Measurements from ENCODE around the gene DDX1.

The DDX1 gene

DNA sequence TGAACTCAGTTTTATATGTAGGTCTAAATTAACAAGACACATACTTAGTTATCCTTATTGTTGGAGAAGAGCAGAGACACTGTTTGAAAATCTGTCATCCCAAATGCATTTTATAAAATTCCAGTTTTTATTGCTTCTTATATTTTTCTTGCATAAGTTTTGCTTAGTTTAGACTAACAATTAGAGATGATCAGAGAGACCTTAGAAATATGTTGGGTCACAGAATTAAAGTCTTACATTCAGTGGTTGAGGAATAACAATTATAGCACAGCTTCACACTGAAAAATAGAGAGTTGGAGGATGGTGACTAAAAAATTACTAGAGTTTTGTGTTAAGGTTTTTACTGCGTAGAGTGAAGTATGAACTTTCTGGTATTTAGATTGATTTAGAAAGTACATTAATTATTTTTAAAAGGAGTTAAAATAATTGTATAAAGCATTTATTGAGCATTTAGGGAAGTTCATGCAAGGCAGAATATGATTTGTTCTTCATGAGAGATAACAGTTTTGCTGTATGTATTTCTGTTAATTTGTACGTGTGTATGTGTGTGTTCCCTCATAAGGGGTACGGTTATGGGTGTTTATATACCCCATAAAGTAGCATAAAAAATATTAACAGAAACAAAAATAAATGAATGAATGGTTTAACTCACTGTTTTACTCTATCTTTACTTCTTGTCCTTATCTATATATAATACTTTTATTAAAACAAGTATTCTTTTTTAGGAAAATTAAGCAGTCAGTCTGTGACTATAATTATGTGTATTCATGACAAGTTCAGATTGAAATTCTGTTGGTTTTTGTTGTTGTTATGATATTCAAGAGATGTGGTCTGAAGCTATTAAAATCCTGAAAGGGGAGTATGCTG, 31.2 kb downstream of the DDX1 start:
- H3K27ac Mint-ChIP-seq = no peak overlapping the region
- no peaks in the 10 kb centered on the region for H3K27me3 Mint-ChIP-seq
- no peaks in the 10 kb centered on the region for H3K4me1 Mint-ChIP-seq (ENCODE audit: low read depth)
- H3K4me3 Mint-ChIP-seq = no peak overlapping the region
- H3K9me3 Mint-ChIP-seq (ENCODE audit: low read depth) = no peaks in the 10 kb centered on the region
- H3K36me3 Mint-ChIP-seq = peaks cover 23% of the 10 kb centered on the region

DNA sequence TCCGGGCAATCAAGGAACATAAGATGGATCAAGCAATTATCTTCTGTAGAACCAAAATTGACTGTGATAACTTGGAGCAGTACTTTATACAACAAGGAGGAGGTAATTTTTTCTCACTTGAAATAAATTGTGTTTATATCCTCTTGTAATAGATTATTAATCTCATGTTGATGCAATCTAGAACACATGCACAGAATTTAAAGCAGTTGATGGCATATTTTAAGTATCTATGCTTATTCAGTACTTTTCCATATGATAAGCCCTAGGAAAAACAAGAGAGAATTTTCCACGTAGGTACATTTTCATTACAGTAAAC, 31.8 kb downstream of the DDX1 start:
- H3K4me1 Mint-ChIP-seq (ENCODE audit: low read depth) = no peaks in the 10 kb centered on the region
- peaks cover 23% of the 10 kb centered on the region for H3K36me3 Mint-ChIP-seq
- H3K9me3 Mint-ChIP-seq (ENCODE audit: low read depth) = no peaks in the 10 kb centered on the region
- no peaks in the 10 kb centered on the region for H3K27me3 Mint-ChIP-seq
- H3K4me3 Mint-ChIP-seq = no peak overlapping the region
- H3K27ac Mint-ChIP-seq = no peak overlapping the region

DNA sequence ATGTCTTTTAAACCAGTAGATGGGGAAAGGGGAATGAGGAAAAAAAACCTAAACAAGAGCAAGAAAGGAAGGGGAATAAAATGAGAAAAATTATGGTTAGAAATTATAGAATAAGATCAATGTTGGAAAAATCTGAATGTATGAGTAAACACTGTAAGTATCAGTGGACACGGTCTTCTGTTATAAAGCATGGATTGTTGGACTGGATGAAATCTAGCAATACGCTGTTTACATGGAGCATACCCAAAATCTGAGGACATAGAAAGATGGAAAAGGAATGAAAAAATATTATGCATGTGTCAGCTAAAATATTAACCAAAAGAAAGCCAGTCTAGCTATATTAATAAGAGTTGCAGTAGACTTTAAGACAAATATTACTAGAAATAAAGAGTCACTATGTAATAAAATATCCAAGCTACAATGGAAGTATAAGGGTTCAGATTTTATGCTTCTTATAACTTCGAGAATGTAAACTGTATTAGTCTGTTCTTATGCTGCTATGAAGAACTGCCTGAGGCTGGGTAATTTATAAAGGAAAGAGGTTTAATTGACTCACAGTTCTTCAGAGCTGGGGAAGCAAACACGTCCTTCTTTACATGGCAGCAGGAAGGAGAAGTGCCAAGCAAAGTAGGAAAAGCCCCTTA, 32.4 kb downstream of the DDX1 start:
- H3K4me1 Mint-ChIP-seq (ENCODE audit: low read depth) = no peaks in the 10 kb centered on the region
- H3K27me3 Mint-ChIP-seq = no peaks in the 10 kb centered on the region
- no peak overlapping the region for H3K4me3 Mint-ChIP-seq
- no peaks in the 10 kb centered on the region for H3K9me3 Mint-ChIP-seq (ENCODE audit: low read depth)
- H3K36me3 Mint-ChIP-seq = peaks cover 23% of the 10 kb centered on the region
- no peak overlapping the region for H3K27ac Mint-ChIP-seq

DNA sequence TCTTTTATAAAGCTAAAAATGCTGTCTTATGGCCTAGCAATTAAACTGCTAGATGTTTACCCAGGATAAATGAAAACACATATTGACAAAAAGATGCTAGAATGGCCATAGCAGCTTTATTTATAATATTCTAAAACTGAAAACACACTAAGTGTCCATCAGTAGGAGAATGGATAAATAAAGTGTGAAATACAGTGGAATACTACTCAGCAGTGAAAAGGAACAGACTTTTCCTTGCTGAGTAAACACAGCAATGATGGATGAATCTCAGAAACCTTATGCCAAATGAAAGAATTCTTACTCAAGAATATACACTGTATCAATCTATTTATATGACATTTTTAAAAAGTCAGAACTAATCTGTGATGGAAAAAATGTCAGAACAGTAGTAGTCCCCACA, 33.2 kb downstream of the DDX1 start:
- Mint-ChIP-seq H3K4me3 (no peak overlapping the region), H3K9me3 (ENCODE audit: low read depth) (no peaks in the 10 kb centered on the region), H3K27me3 (no peaks in the 10 kb centered on the region), H3K36me3 (peaks cover 21% of the 10 kb centered on the region), H3K4me1 (ENCODE audit: low read depth) (no peaks in the 10 kb centered on the region), H3K27ac (no peak overlapping the region)

DNA sequence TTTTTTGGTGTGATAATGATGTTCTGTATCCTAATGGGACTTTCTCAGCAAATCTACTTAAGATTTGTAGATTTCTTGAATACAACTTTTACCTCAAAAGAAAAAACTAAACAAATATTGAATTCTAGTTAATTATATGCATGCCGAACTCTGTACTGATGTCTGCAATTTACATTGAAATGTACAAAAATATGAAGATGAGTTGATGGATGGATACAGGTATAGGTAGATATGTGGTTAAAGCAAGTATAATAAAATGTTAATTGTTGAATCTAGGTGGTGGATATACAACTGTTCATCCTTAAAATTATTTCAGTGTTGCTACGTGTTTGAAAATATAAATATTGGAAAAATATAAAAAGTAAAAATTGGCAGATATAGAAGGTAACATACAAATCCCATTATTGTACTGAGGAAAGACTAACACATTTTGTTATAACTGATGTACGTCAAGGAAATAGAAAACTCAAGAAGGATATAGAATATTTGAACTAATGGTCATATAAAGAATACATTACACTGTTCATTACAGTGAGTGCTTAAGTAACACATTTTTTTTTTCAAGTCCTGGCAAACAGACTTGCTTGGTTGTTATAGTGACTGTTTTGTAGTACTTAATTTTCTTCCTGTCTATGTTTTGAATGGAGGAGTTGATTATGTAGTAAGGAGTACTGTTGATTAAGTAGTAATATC, 33.8 kb downstream of the DDX1 start:
- Mint-ChIP-seq H3K27ac (no peak overlapping the region), H3K36me3 (peaks cover 23% of the 10 kb centered on the region), H3K27me3 (no peaks in the 10 kb centered on the region)

DNA sequence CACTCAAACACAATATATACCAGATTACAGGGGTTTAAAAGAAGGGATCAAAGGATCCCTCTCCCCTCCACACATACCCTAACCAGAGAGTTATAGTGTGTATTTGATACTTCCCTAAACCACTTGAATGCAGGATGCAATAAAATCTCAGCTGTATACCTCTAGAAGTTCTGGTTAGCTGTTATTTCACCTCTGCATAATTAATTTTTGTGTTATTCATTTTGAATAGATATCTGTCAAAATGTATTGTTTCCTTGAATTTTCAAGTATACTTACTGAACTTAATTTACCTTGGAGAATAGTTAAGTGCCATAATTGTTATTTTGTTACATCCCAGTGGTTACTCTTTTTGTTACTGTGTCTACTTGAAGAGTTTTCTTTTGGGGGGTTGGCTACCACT, 34.5 kb downstream of the DDX1 start:
- peaks cover 23% of the 10 kb centered on the region for H3K36me3 Mint-ChIP-seq
- no peaks in the 10 kb centered on the region for H3K9me3 Mint-ChIP-seq (ENCODE audit: low read depth)
- H3K27me3 Mint-ChIP-seq = no peaks in the 10 kb centered on the region
- no peaks in the 10 kb centered on the region for H3K4me1 Mint-ChIP-seq (ENCODE audit: low read depth)
- H3K27ac Mint-ChIP-seq = no peak overlapping the region
- no peak overlapping the region for H3K4me3 Mint-ChIP-seq

More for the DNA sequence above, 33.8 kb downstream of the DDX1 start:
- no peaks in the 10 kb centered on the region for H3K4me1 Mint-ChIP-seq (ENCODE audit: low read depth)
- H3K4me3 Mint-ChIP-seq = no peak overlapping the region
- no peaks in the 10 kb centered on the region for H3K9me3 Mint-ChIP-seq (ENCODE audit: low read depth)

DNA sequence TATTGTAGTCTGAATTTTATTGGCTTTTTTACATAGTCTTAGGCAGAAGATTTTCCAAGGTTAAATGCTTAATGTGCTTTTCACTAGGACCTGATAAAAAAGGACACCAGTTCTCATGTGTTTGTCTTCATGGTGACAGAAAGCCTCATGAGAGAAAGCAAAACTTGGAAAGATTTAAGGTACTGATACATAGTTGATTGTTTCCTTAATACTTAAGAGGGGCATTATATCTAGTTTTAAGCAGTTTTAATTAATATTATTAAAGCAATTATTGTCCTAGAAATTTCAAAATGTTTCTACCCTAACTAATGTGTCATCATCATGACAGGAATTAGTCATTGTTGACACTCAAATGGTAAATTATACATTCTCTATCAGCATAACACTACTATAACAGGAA, 35.3 kb downstream of the DDX1 start:
- Mint-ChIP-seq H3K9me3 (ENCODE audit: low read depth) (no peaks in the 10 kb centered on the region), H3K4me3 (no peak overlapping the region), H3K4me1 (ENCODE audit: low read depth) (no peaks in the 10 kb centered on the region), H3K27me3 (no peaks in the 10 kb centered on the region), H3K27ac (peak overlapping the region; percentile 16), H3K36me3 (peaks cover 23% of the 10 kb centered on the region)

DNA sequence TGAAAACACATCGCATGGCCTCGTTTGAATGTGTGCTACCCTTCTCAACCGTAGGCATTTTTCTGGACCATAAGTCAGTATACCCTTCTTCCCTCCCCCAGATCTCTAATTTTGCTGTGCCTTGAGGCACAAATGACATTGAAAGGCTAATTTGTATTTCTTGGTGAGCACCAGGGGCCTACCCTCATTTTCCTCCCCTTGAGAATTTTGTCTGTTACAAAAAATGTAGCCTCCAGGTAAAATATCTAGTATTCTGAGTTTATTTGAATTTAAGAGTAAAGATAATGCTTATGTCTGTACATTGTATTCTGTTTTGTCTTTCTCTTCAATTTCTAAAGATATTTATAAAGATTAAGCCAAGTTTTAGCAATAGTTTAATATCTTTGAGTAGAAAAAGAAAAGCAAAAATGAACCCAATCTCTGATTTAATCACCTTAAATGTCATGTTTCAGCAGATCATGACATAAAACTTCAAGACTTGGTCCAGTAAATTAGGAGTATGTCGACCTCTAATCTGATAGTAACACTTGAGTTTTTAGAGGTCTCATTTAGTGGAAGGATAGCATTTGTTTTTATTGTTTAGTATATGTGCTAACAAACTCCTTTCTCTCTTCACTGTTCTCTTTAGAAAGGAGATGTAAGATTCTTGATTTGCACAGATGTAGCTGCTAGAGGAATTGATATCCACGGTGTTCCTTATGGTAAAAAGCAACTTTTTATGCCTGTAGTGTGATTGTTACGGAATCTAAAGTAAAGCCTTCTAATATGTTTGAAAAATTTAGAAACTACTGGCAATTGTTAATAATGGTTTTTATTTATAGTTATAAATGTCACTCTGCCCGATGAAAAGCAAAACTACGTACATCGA, 36.4 kb downstream of the DDX1 start:
- Mint-ChIP-seq H3K36me3 (peaks cover 18% of the 10 kb centered on the region), H3K4me1 (ENCODE audit: low read depth) (no peaks in the 10 kb centered on the region), H3K27me3 (no peaks in the 10 kb centered on the region), H3K27ac (no peak overlapping the region), H3K4me3 (no peak overlapping the region), H3K9me3 (ENCODE audit: low read depth) (no peaks in the 10 kb centered on the region)

DNA sequence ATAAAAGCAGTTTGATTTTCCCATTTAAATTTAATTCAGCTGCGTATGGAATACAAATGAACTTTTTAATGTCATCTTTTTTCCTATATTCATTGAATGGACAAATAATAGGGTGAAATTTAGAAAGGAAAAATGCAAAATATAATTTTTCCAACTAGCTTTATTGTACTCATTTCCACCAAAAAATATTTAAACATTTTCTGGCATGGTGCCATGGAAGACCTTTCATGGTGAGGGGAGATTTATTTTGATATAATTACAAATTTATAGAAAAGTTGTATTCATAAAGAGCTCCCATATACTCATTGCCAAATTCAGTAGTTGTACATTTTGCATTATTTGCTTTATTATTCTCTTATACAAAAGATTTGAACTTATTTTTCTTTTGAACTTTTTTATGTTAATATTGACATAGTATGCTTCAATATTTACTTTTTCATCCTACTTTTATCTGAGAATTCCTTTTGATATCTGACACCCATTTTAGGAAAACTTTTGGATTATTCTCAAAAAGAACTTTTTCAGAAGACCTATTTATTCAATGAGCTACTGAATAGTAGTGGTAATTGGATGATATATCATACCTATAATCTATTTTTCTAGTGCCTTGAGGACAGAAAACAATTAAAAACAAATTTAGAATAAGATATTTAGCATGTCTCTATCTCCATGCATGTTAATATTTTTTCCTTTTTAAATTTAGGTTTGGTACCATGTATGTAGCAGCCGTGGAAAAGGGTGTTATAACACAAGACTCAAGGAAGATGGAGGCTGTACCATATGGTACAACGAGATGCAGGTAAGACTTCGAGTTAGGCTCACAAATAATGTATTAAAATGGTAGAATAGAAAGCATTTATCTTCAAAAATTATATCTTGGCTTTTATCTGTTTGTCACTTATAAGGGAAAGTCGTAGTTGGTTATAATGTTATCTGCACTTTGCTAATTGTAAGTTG, 37.5 kb downstream of the DDX1 start:
- H3K36me3 Mint-ChIP-seq = peaks cover 9% of the 10 kb centered on the region
- no peak overlapping the region for H3K27ac Mint-ChIP-seq
- no peaks in the 10 kb centered on the region for H3K27me3 Mint-ChIP-seq
- no peak overlapping the region for H3K4me3 Mint-ChIP-seq
- no peaks in the 10 kb centered on the region for H3K4me1 Mint-ChIP-seq (ENCODE audit: low read depth)
- no peaks in the 10 kb centered on the region for H3K9me3 Mint-ChIP-seq (ENCODE audit: low read depth)

DNA sequence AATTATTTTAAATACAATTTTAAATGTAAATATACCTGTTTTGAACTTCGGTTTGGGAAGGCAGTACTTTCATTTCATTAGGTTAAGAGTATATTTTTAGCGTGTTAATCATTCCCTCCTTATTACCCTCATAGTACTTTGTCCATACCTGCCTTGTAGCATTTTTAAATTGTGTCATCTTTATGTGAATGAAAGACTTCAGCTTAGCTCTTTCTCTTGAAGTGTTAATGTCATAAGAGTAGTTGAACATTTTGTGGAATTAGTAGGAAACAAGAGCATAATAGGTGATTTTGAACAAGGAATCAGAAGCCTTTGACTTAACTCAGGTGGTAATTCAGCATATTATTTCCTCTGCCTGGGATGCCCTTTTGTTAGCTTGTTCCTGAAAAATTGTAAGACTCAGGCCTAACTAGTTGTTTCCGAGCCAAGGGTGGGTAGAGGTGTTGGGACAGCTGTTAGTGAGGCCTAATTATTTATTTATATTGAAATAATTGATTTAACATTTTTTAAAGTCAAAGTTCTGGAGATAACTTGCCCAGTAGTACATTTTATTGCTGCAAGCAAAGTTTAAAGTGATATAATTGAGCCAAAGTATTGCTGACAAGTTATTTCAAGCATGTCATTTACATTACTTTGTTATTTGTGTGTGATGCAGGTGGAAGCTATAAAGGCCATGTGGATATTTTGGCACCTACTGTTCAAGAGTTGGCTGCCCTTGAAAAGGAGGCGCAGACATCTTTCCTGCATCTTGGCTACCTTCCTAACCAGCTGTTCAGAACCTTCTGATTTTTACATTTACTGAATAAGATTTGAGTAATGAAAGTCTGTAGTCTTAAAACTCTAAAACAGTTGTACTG, 38.7 kb downstream of the DDX1 start:
- Mint-ChIP-seq H3K27ac (no peak overlapping the region), H3K4me1 (ENCODE audit: low read depth) (no peaks in the 10 kb centered on the region), H3K36me3 (peaks cover 4% of the 10 kb centered on the region), H3K9me3 (ENCODE audit: low read depth) (no peaks in the 10 kb centered on the region), H3K4me3 (no peak overlapping the region), H3K27me3 (no peaks in the 10 kb centered on the region)

DNA sequence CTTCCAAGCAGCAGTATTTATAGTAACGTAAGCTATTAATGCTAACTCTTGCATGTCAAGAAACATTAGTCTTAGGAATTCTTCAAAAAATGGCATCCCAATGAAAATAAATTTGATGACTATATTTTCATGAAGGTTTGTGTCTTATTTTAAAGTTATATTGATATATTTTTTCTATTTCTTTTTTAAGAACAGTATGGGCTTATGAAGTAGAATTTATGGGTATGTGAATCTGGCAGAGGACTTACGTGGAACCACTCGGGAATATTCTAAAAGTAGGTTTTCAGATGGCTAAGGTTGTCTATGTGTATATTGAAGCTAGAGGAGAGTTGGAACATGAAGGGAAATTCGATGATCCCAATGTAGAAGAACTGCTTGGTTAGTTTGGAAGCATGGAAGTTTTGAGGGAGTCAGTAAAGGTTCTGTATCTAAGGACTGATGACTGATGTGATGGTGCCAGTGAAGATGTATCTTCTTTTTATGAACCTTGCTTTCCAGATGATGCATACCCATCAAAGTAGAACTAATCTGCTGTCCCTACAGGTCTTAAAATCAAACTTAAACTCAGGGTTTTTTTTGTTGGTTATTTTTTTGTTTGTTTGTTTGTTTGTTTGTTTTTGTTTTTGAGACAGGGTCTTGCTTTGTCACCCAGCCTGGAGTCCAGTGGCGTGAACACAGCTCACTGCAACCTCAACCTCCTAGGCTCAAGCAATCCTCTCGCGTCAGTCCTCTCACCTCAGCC, 39.5 kb downstream of the DDX1 start:
- no peak overlapping the region for H3K27ac Mint-ChIP-seq

DNA sequence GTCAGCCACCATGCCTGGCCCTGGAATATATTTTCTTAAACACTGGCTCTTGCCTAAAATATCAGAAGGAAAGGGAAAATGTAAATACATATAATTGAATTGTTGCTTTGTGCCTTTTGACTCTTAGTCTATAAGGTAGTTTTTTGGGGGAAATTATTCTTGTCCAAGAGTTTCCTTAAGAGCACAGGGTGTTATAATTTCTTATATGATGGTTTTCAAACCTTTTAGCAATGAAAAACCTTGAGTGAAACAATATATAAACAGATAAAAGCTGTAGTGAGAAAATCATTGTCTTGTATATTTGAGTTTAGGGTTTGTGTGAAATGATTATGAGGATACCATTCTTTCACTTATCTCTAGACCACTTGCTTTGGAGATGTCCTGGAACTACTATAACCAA, 40.2 kb downstream of the DDX1 start:
- H3K27me3 Mint-ChIP-seq = no peaks in the 10 kb centered on the region
- H3K27ac Mint-ChIP-seq = no peak overlapping the region
- peaks cover 2% of the 10 kb centered on the region for H3K36me3 Mint-ChIP-seq
- no peaks in the 10 kb centered on the region for H3K4me1 Mint-ChIP-seq (ENCODE audit: low read depth)
- H3K9me3 Mint-ChIP-seq (ENCODE audit: low read depth) = no peaks in the 10 kb centered on the region
- no peak overlapping the region for H3K4me3 Mint-ChIP-seq

More for the DNA sequence above, 39.5 kb downstream of the DDX1 start:
- no peaks in the 10 kb centered on the region for H3K27me3 Mint-ChIP-seq
- no peaks in the 10 kb centered on the region for H3K9me3 Mint-ChIP-seq (ENCODE audit: low read depth)
- peaks cover 2% of the 10 kb centered on the region for H3K36me3 Mint-ChIP-seq
- no peak overlapping the region for H3K4me3 Mint-ChIP-seq
- H3K4me1 Mint-ChIP-seq (ENCODE audit: low read depth) = no peaks in the 10 kb centered on the region

All from activated naive CD8-positive, alpha-beta T cell (primary cell).